NB4 (cell line): Measurements from ENCODE around the gene LIN7B.

Source experiments
- MYC ChIP-seq: IDR thresholded peaks from 2 replicates; pipeline ENCODE4 v1.6.1; 2011; ENCODE audit warnings: low read depth, low read length
- POLR2A ChIP-seq: IDR thresholded peaks from 2 replicates; pipeline ENCODE4 v1.6.1; 2011; ENCODE audit warnings: mild to moderate bottlenecking; ENCODE audit not compliant: insufficient read length; ENCODE audit errors: extremely low read depth
- TF ChIP-seq, protein P1 (sequence below): IDR thresholded peaks from one replicate; pipeline ENCODE4 v1.5.1; 2012; ENCODE audit warnings: low read depth, low read length
- TF ChIP-seq, protein P2 (sequence below): IDR thresholded peaks from 2 replicates; pipeline ENCODE4 v1.6.1; 2011; ENCODE audit warnings: low read depth, low read length

GRCh38 chr19:49167857-49168409, 53.8 kb downstream of the LIN7B start:
- TF ChIP-seq, protein P1, sequence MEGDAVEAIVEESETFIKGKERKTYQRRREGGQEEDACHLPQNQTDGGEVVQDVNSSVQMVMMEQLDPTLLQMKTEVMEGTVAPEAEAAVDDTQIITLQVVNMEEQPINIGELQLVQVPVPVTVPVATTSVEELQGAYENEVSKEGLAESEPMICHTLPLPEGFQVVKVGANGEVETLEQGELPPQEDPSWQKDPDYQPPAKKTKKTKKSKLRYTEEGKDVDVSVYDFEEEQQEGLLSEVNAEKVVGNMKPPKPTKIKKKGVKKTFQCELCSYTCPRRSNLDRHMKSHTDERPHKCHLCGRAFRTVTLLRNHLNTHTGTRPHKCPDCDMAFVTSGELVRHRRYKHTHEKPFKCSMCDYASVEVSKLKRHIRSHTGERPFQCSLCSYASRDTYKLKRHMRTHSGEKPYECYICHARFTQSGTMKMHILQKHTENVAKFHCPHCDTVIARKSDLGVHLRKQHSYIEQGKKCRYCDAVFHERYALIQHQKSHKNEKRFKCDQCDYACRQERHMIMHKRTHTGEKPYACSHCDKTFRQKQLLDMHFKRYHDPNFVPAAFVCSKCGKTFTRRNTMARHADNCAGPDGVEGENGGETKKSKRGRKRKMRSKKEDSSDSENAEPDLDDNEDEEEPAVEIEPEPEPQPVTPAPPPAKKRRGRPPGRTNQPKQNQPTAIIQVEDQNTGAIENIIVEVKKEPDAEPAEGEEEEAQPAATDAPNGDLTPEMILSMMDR, result no peak
- TF ChIP-seq POLR2A, result no peak
- TF ChIP-seq, protein P2, sequence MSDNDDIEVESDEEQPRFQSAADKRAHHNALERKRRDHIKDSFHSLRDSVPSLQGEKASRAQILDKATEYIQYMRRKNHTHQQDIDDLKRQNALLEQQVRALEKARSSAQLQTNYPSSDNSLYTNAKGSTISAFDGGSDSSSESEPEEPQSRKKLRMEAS, result no peak
- TF ChIP-seq MYC, result no peak
